HG03520 (cell line): Measurements from ENCODE around the gene CD300LD.
"Not testable (repeated sequence)": the region's sequence is repeated elsewhere in the genome, so short reads cannot be mapped to it uniquely, and the experiment has no call there.

ENCODE experiments used
- ATAC-seq: cut with Tn5 transposase; IDR thresholded peaks from one replicate; pipeline ENCODE4 v1.9.1; 2021; ENCODE audit warnings: mild to moderate bottlenecking, moderate library complexity; ENCODE audit not compliant: unreplicated experiment

Gene CD300LD

GRCh38 chr17:74573635-74574034 lies 18.4 kb downstream of the CD300LD start:
- not testable (repeated sequence) for ATAC-seq

DNA sequence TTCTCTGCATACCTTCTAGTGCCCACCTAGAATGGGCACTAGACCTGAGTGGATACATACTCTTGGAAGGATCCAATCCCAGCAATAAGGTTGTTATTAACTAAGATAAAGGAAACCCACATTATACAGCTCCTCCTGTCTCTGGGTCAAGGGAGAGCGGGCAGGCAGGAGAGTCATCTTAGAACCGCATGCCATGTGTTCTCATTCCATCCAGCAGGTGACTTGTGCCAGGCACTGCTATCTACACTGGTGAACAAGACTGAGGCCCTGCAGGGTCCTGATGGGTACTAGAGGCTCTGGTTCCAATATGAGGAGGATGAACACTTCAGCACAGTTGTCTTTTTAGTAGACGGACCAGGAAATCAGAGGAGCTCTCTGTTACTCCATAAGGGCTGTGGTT lies 18.9 kb downstream of the CD300LD start:
- no peak for ATAC-seq

DNA sequence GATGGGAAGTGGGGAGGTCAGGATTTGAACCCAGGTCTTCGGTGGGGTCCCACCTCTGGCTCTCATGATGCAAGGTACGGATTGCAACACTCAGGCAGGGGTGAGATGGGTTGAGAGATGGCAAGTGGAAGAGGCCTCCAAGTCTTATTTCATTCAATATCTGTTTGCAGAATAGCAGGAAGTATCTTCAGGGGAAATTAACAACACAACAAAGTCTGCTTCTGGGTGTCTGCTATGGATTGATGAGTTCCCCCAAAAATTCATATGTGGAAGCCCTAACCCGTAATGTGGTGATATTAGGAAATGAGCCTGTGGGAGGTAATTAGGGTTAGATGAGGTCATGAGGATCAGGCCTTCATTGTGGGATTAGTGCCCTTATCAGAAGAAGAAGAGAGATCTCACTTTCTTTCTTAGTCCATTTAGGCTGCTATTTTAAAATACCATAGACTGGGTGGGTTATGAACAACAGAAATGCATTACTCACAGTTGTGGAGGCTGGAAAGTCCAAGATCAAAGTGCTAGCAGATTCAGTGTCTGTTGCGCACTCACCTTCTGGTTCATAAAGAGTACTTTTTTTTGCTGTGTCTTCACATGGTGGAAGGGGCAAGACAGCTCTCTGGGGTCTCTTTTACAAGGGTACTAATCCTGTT lies 20.3 kb downstream of the CD300LD start:
- no peak for ATAC-seq

DNA sequence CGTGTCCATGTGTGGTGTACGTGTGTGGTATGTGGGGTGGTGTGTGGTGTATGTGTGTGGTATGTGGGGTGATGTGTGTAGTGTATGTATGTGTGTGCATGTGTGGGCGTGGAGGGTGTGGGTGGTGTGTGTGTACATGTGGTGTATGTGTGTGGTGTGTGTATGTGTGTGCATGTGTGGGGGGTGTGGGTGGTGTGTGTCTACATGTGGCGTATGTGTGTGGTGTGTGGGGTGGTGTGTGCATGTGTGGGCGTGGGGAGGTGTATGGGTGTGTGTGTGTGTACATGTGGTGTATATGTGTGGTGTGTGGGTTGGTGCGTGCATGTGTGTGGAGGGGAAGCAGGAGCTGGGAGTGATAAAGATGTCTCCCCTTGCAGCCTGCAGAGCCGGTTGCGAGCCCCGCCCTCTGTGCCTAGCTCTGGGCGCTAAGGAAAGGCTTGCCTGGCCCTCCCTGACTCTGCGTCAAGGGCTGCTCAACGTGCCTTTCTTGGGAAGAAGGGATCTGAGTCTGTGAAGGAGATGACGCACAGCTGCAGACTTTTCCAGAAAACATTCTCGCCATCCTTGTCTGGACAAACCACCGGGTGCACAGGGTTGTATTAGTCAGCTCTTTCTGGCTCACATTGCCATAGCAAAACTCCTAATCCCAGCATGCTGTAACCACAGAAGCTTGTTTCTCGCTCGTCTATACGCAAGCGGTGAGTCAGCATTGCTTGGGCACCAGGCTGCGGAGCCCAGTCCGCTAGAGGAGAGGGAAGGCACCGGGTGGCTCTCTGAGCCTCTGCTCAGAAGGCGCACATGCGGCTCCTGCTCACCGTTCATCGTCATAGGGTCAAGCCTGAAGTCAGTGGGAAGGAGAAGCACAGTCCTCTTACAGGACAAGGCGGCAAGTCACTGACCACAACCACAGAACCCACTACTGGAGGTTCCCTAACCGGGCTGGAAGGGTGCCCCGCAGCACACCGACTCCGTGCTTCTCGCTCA lies 22.8 kb downstream of the CD300LD start:
- no peak for ATAC-seq

- ATAC-seq = no peak
Measured at GRCh38 chr17:74568106-74568873, 23.8 kb downstream of the CD300LD start.

- ATAC-seq = no peak
Measured at GRCh38 chr17:74567397-74567796, 24.7 kb downstream of the CD300LD start, which contains the start of gene CD300H. TSS of gene CD300H (minus strand) at chr17:74567509.

GRCh38 chr17:74566132-74566753 lies 25.8 kb downstream of the CD300LD start:
- ATAC-seq = no peak

DNA sequence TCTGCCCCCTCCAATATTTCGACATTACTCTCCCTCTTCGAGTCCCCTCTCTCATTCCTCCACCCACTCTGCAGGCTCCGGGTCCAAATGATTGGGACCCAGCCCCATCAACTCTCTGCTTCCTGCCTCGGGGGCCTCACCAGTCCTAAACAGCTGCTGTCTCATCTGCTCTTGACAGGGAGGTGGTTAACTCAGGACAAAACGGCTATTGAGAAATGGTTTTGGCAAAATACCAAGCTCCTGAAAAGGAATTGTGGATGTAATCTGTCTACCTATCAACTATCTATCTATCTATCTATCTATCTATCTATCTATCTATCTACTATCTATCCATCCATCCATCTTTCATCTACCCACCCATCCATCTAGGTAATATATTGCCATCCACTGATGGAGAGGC lies 27.0 kb downstream of the CD300LD start:
- no peak for ATAC-seq

DNA sequence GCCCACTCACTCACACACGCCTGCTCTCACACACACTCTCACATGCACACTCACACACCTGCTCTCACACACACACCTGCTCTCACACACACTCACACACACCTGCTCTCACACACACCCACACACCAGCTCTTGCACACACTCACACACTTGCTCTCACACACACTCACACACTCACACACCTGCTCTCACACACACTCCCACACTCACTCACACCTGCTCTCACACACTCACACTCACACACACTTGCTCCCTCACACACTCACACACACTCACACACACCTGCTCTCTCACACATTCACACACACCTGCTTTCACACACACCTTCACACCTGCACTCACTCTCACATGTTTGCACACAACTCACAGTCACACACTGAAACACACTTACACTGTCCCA lies 28.7 kb downstream of the CD300LD start:
- ATAC-seq = no peak

GRCh38 chr17:74561586-74561985 lies 30.5 kb downstream of the CD300LD start:
- no peak for ATAC-seq

DNA sequence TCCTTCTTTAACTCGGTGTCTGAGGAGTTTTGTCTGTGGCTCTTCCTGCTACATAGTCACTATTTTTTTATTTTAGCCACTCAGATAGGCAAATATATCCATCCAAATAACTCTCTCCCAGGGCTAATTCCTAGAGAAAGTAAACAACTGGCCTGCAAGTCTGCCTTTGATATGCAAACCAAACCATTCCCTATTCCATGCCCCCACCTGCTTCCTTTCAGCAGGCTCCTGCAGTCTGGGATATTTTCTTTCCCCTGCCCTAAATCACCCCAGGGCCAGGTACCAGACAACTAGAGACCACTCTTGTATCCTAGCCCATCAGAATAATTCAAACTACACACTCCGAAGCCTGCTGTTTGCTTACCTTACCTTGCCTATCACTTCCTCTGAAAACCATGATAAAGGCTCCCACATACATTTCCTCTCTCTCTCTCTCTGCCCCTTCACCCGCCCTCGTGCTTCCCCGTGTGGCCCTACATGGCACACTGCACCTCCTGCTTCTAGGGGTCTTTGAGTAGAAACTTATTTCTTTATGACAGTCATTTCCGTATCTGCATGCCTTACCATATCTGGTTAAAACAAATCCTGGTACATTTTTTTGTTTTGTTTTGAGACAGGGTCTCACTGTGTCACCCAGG lies 33.1 kb downstream of the CD300LD start:
- ATAC-seq = no peak

DNA sequence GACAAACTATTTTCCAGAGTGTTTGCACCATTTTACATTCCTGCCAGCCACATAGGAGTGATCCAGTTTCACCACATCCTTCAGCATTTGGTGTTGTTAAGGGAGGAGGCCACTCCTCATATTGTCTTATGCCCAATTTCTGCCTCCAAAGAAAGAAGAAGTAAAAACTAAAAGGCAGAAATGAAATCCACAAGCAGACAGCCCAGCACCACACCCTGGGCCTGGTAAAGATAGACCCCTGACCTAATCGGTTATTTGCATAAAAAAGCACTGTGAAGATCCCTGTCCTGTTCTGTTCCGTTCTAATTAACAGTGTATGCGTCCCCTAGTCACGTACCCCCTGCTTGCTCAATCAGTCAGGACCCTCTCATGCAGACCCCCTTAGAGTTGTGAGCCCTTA lies 33.7 kb downstream of the CD300LD start:
- not testable (repeated sequence) for ATAC-seq

- no peak for ATAC-seq
Measured at GRCh38 chr17:74555427-74555940, 36.6 kb downstream of the CD300LD start.

GRCh38 chr17:74554909-74555308 lies 37.2 kb downstream of the CD300LD start:
- no peak for ATAC-seq

GRCh38 chr17:74552037-74552436 lies 40.0 kb downstream of the CD300LD start:
- ATAC-seq = no peak

GRCh38 chr17:74550602-74551001 lies 41.5 kb downstream of the CD300LD start:
- ATAC-seq = no peak

DNA sequence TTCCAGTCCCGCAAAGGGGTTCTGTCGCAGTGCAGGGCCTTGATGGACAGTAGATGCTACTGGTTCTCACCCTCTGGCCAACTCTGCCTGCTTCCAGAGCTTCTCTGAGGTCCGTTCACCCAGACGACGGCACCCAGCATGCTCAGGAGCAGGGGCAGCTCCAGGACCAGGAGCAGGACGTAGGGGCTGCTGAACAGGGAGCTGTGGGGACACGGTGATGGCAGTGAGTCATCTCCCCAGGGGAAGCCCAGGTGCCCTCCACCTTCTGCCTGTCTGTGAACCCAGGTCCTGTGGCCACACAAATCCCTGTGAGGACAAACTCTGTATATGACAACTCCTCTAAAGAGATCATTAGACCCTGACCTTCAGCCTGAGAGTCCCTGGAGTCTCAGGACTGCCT lies 42.7 kb downstream of the CD300LD start:
- ATAC-seq = no peak

GRCh38 chr17:74547736-74548135 lies 44.3 kb downstream of the CD300LD start:
- ATAC-seq = no peak

- ATAC-seq = no peak
Measured at GRCh38 chr17:74547264-74547663, 44.8 kb downstream of the CD300LD start.

GRCh38 chr17:74546586-74546985 lies 45.5 kb downstream of the CD300LD start:
- no peak for ATAC-seq
